ENCODE measurements around the gene CKAP2. TPM values are rescaled to one million over a fixed set of nuclear protein-coding genes. Genes with fewer than 3 reads are reported as not detected.

CKAP2 gene
- total and polyA plus RNA-seq, 2 of the 8 experiments (the other 6 are each of a cell fraction or from before 2014, with no cell fraction given) = 8.3 to 70.7 TPM

DNA sequence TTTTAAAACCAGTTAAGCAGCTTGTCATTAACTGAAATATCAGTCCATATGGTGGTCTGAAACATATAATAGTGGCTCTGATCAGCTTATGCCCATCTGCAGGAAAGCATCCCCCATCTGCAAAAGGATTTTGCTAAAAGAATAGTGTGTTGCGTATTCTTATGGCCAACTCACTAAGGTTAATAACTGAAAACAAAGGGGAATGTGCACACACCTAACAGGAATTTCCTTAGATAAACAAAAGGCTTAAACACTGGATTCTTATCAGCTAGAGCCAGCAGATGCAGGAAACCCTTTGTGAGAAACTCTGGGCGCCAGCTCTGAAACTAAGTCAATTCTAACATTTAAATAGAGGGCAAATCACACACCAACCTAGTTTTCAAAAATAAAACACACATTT lies 27.0 kb upstream of the CKAP2 start:
- Histone ChIP-seq H3K4me3 (ENCODE audit: extremely low read depth in 1 of 4, insufficient read depth in 2 of 4, low read depth in 3 of 4, low read length in 4 of 4) (no peak overlapping the region), H3K23ac (ENCODE audit: insufficient read length) (no peak overlapping the region), H3K4me1 (replicated peaks in 1 of 4; ENCODE audit: control insufficient read depth in 3 of 4, insufficient read depth in 4 of 4, low read length in 3 of 4) (no peaks in the 10 kb centered on the region), H3K79me1 (ENCODE audit: low read depth, low read length) (no peaks in the 10 kb centered on the region), H4K91ac (replicated peaks; ENCODE audit: insufficient read length, low read length) (no peak overlapping the region), H4K20me1 (replicated peaks in 1 of 2; ENCODE audit: control insufficient read depth in 1 of 2, insufficient read depth in 2 of 2, low read length in 2 of 2) (no peaks in the 10 kb centered on the region), H3K4me2 (ENCODE audit: insufficient read depth in 1 of 2, low read depth in 2 of 2, low read length in 2 of 2) (no peak overlapping the region), H3K27ac (ENCODE audit: low read depth, low read length) (no peak overlapping the region), H3K4ac (replicated peaks; ENCODE audit: insufficient read length, low read depth, low read length) (no peak overlapping the region), H2BK12ac (ENCODE audit: low read depth, low read length) (no peak overlapping the region), H2BK5ac (ENCODE audit: low read depth, low read length) (no peak overlapping the region), H4K8ac (ENCODE audit: extremely low read depth, insufficient read depth, low read length) (no peak overlapping the region), H2BK15ac (ENCODE audit: low read length) (no peak overlapping the region), H3K14ac (ENCODE audit: insufficient read length) (no peak overlapping the region), H3K27me3 (replicated peaks in 1 of 4; ENCODE audit: control insufficient read depth in 3 of 4, extremely low read depth in 1 of 4, insufficient read depth in 3 of 4, low read length in 3 of 4) (no peaks in the 10 kb centered on the region), H3K18ac (ENCODE audit: extremely low read depth, low read length) (no peak overlapping the region), H2BK20ac (ENCODE audit: low read length) (no peak overlapping the region), H3K36me3 (ENCODE audit: control insufficient read depth in 2 of 4, insufficient read depth in 4 of 4, low read length in 3 of 4) (peaks cover 0 to 20% (median 4%) of the 10 kb centered on the region in 4 experiments; a peak in 5 of 8 replicates), H4K5ac (ENCODE audit: insufficient read length, low read depth, low read length) (no peak overlapping the region), H3K79me2 (ENCODE audit: control insufficient read depth in 1 of 2, insufficient read depth in 2 of 2, low read length in 2 of 2) (no peaks in the 10 kb centered on the region), H2BK120ac (replicated peaks; ENCODE audit: low read depth, low read length) (no peak overlapping the region), H2AK5ac (ENCODE audit: low read depth, low read length) (no peak overlapping the region), H3K9ac (replicated peaks in 1 of 4; ENCODE audit: extremely low read depth in 1 of 4, low read depth in 3 of 4, low read length in 3 of 4) (no peak overlapping the region), H3K56ac (replicated peaks; ENCODE audit: insufficient read length, low read depth, low read length) (no peak overlapping the region), H2AFZ (ENCODE audit: low read length) (no peak overlapping the region), H3K9me3 (ENCODE audit: insufficient read depth in 2 of 2, low read depth in 1 of 2, low read length in 1 of 2) (no peaks in the 10 kb centered on the region), H3K23me2 (ENCODE audit: low read depth, low read length) (no peaks in the 10 kb centered on the region)
- FAIRE-seq = no peak
- ChIA-PET POLR2A (ENCODE audit: partially characterized antibody) (no interaction called here), CTCF (ENCODE audit: partially characterized antibody) (interaction anchor here (1.1 kb wide), 1 partner anchor 19 kb away, joined by 3 read pairs; no protein-coding TSS in a partner anchor)
- DNase-seq (ENCODE audit: low read depth in 1 of 2, low spot score in 2 of 2) = no peak
- WGBS, 2 experiments (ENCODE audit: extremely low coverage in 1 of 2, insufficient coverage in 1 of 2, insufficient read length in 1 of 2, insufficient replicate concordance in 2 of 2, low coverage in 1 of 2, low lambda C conversion rate in 2 of 2, missing lambda C conversion rate in 1 of 2) = 90% methylated on average over 2 of the region's 2 CpGs; no CpG with 5 or more reads in 1 of the 2 experiments
- TF ChIP-seq EP300 (IDR thresholded peaks at IDR 0.05; ENCODE audit: borderline replicate concordance in 1 of 2, low read depth in 2 of 2, low read length in 2 of 2) = no peak
- no peak for TF ChIP-seq RFX5 (IDR thresholded peaks at IDR 0.05; ENCODE audit: borderline replicate concordance, low read depth, low read length)
- no peak for TF ChIP-seq CREB1 (IDR thresholded peaks at IDR 0.05)
- TF ChIP-seq TBP (IDR thresholded peaks at IDR 0.05; ENCODE audit: low read depth, low read length) = no peak
- no peak for TF ChIP-seq FOSL1 (IDR thresholded peaks at IDR 0.05; ENCODE audit: insufficient read depth, low read depth, low read length)
- TF ChIP-seq BACH1 (IDR thresholded peaks at IDR 0.05; ENCODE audit: low read length) = no peak
- TF ChIP-seq POU5F1 (IDR thresholded peaks at IDR 0.05; ENCODE audit: low read depth, low read length) = no peak
- no peak for TF ChIP-seq JUN (IDR thresholded peaks at IDR 0.05; ENCODE audit: low read depth, low read length)
- no peak for TF ChIP-seq HDAC6 (IDR thresholded peaks at IDR 0.05; ENCODE audit: low read depth, low read length)
- no peak for TF ChIP-seq GABPA (IDR thresholded peaks at IDR 0.05; ENCODE audit: borderline replicate concordance, insufficient read depth, low read length)
- no peak for TF ChIP-seq CEBPB (IDR thresholded peaks at IDR 0.05; ENCODE audit: low read depth, low read length)
- TF ChIP-seq SP4 (IDR thresholded peaks at IDR 0.05; ENCODE audit: low read length) = no peak
- no peak for TF ChIP-seq PHF8 (conservative IDR thresholded peaks at IDR 0.05; ENCODE audit: low read depth, low read length)
- TF ChIP-seq, protein P1, sequence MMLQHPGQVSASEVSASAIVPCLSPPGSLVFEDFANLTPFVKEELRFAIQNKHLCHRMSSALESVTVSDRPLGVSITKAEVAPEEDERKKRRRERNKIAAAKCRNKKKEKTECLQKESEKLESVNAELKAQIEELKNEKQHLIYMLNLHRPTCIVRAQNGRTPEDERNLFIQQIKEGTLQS (IDR thresholded peaks at IDR 0.05; ENCODE audit: insufficient read depth, low read depth, low read length) = no peak
- TF ChIP-seq POLR2AphosphoS5 (IDR thresholded peaks at IDR 0.05; ENCODE audit: low read depth, low read length) = no peak

Measured in H1 (cell line).